DND-41 (cell line): ENCODE data around the gene RTN1.

Experiments
- CTCF ChIP-seq: IDR thresholded peaks from 2 replicates; pipeline ENCODE4 v1.5.1; 2012; ENCODE audit warnings: borderline replicate concordance, low read length, moderate library complexity, mild to moderate bottlenecking; ENCODE audit not compliant: poor library complexity, severe bottlenecking; ENCODE audit errors: extremely low read depth
- EZH2 ChIP-seq: IDR thresholded peaks from 3 replicates; pipeline ENCODE4 v1.6.1; 2012; ENCODE audit warnings: borderline replicate concordance, low read depth, mild to moderate bottlenecking, moderate library complexity, low read length, inconsistent platforms; ENCODE audit not compliant: severe bottlenecking

DNA sequence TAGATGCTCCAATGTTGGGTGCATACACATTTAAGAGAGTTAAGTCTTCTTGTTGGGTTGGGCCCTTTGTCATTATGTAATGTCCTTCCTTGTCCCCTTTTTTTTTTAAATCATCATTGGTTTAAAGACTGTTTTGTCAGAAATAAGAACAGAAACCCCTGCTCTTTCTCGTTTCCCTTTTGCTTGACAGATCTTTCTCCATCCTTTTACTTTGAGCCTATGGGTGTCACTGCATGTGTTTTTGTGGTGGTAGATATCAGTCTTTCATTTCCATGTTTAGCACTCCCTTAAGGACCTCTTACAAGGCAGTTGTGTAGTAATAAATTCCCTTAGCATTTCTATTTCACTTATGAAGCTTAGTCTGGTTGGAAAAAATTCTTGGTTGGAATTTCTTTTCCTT is 47.4 kb downstream of the RTN1 start:
- no peak for TF ChIP-seq CTCF
- TF ChIP-seq EZH2: no peak
